GM12878 (cell line): ENCODE results near the gene CCDC88C. TPM values are rescaled to one million over a fixed set of nuclear protein-coding genes. Genes with fewer than 3 reads are reported as not detected.

Experiments used
- ATAC-seq: fragments of 200-7000 bp; cut with Tn5 transposase; 3 replicates; pipeline ENCODE4 v1.9.1; 2020; ENCODE audit warnings: mild to moderate bottlenecking, moderate library complexity
- BruUV-seq: library from RNA; stranded (reverse); fragments of 400-500 nt; replicated peaks from 2 replicates; lab custom pipeline; 2021; lab: Mats Ljungman, UMichigan
- CTCF ChIA-PET: fragments of 300-600 bp; sonication (Branson Sonifier 250); formaldehyde crosslinking; extraction: SDS; loops from one replicate; lab custom pipeline; 2021; ENCODE audit warnings: inconsistent platforms; lab: Yijun Ruan, JAX
- POLR2A ChIA-PET: fragments of 350-600 bp; formaldehyde crosslinking; extraction: SDS; loops from one replicate; lab custom pipeline; 2021; ENCODE audit warnings: inconsistent platforms; lab: Charles Lee
- RAD21 ChIA-PET: fragments of 300-600 bp; sonication (Branson Sonifier 250); formaldehyde crosslinking; loops from one replicate; lab custom pipeline; 2023; ENCODE audit warnings: antibody characterized with exemption; ENCODE audit not compliant: unreplicated experiment; lab: Charles Lee
- SMC1A ChIA-PET: fragments of 300-600 bp; sonication (Branson Sonifier 250); formaldehyde crosslinking; loops from one replicate; lab custom pipeline; 2023; ENCODE audit not compliant: unreplicated experiment, uncharacterized antibody; lab: Charles Lee
- DNase-seq: peaks from one replicate; pipeline ENCODE4 v3.0.0-alpha.2; 2011; ENCODE audit warnings: low read depth, low spot score
- FAIRE-seq: peaks from 3 replicates; lab custom pipeline; 2011; peaks lifted over from hg19 to GRCh38; lab: Jason Lieb, UNC
- H2AFZ ChIP-seq: 2 replicates; pipeline ENCODE4 v1.6.0; 2011; ENCODE audit warnings: low read depth, low read length, control low read depth; ENCODE audit not compliant: control insufficient read depth
- H3K27ac ChIP-seq: 2 replicates; pipeline ENCODE4 v1.5.1; 2011; ENCODE audit warnings: control low read depth; ENCODE audit not compliant: control insufficient read depth, insufficient read depth
- H3K27me3 ChIP-seq, 2 experiments: replicated peaks in 1 of 2; 2 replicates each; pipeline versions ENCODE4 v1.6.0 to v1.6.1; 2011; ENCODE audit warnings: low read length in 1 of 2; ENCODE audit not compliant: control insufficient read depth in 2 of 2, insufficient read depth in 2 of 2
- H3K36me3 ChIP-seq, 2 experiments: 2 replicates each; pipeline ENCODE4 v1.5.1; 2011; ENCODE audit warnings: low read length in 1 of 2; ENCODE audit not compliant: control insufficient read depth in 2 of 2, insufficient read depth in 2 of 2
- H3K4me1 ChIP-seq: 2 replicates; pipeline ENCODE4 v1.6.1; 2011; ENCODE audit warnings: mild to moderate bottlenecking, low read length, moderate library complexity, mixed read lengths; ENCODE audit not compliant: control insufficient read depth, insufficient read depth
- H3K4me2 ChIP-seq: 2 replicates; pipeline ENCODE4 v1.6.0; 2011; ENCODE audit warnings: control low read depth; ENCODE audit not compliant: control insufficient read depth, insufficient read depth
- H3K4me3 ChIP-seq: fragments of 200-600 bp; sonication (generic); 2 replicates; pipeline ENCODE4 v1.5.1; 2016
- H3K79me2 ChIP-seq: 2 replicates; pipeline ENCODE4 v1.6.0; 2011; ENCODE audit warnings: low read length; ENCODE audit not compliant: control insufficient read depth, insufficient read depth
- H3K9ac ChIP-seq: 2 replicates; pipeline ENCODE4 v1.8.0; 2011; ENCODE audit warnings: low read length, control low read depth, mixed read lengths; ENCODE audit not compliant: control insufficient read depth, insufficient read depth
- H3K9me3 ChIP-seq: replicated peaks from 3 replicates; pipeline ENCODE4 v1.5.1; 2011; ENCODE audit warnings: mild to moderate bottlenecking, low read length; ENCODE audit not compliant: control insufficient read depth, insufficient read depth
- H4K20me1 ChIP-seq: 2 replicates; pipeline ENCODE4 v1.6.0; 2011; ENCODE audit not compliant: control insufficient read depth, insufficient read depth
- ATF2 ChIP-seq: IDR thresholded peaks from 2 replicates; pipeline ENCODE4 v1.6.1; 2012; ENCODE audit warnings: low read length, inconsistent platforms
- E2F4 ChIP-seq: IDR thresholded peaks from 2 replicates; pipeline ENCODE4 v1.6.1; 2012; ENCODE audit warnings: low read depth, low read length, improper control_type of control experiment
- EED ChIP-seq: sonication (generic); IDR thresholded peaks from 2 replicates; pipeline ENCODE4 v1.6.1; 2016; ENCODE audit warnings: antibody characterized with exemption, low read depth
- ETV6 ChIP-seq, 2 experiments: fragments of 450-650 bp in 1 of 2; IDR thresholded peaks in 1 of 2; conservative IDR thresholded peaks in 1 of 2; 2 replicates each; pipeline ENCODE4 v1.6.1; 2014; ENCODE audit warnings: antibody characterized with exemption in 1 of 2, borderline replicate concordance in 1 of 2, low read depth in 1 of 2, mild to moderate bottlenecking in 1 of 2, moderate library complexity in 1 of 2
- JUND ChIP-seq: IDR thresholded peaks from 2 replicates; pipeline ENCODE4 v1.6.1; 2012; ENCODE audit warnings: low read depth, mild to moderate bottlenecking, low read length, improper control_type of control experiment, moderate library complexity
- KDM1A ChIP-seq: fragments of 200-600 bp; sonication (generic); IDR thresholded peaks from 2 replicates; pipeline ENCODE4 v1.6.1; 2016; ENCODE audit warnings: borderline replicate concordance
- MTA2 ChIP-seq: fragments of 450-650 bp; IDR thresholded peaks from 2 replicates; pipeline ENCODE4 v1.6.1; 2016; ENCODE audit warnings: low read depth, mild to moderate bottlenecking, moderate library complexity
- SP1 ChIP-seq: IDR thresholded peaks from one replicate; pipeline ENCODE4 v1.6.1; 2011; ENCODE audit warnings: low read depth, low read length
- WRNIP1 ChIP-seq: IDR thresholded peaks from 2 replicates; pipeline ENCODE4 v1.6.1; 2011; ENCODE audit warnings: low read depth, low read length, improper control_type of control experiment, borderline replicate concordance
- ZNF24 ChIP-seq: fragments of 450-650 bp; IDR thresholded peaks from 2 replicates; pipeline ENCODE4 v1.6.1; 2017; ENCODE audit warnings: antibody characterized with exemption, mild to moderate bottlenecking
- WGBS: methylation state at CpG from one replicate; pipeline ENCODE4 v1.1.6; 2016; ENCODE audit warnings: low lambda C conversion rate; ENCODE audit not compliant: insufficient replicate concordance, insufficient coverage; ENCODE audit errors: missing lambda C conversion rate; 5-methylcytosine and 5-hydroxymethylcytosine counted together
- in situ Hi-C: fragments of 300-500 bp; cut with MboI; formaldehyde crosslinking; loops from 9 replicates; pipeline ENCODE4 v1.14.3; 2018; ENCODE audit warnings: mixed read lengths
- intact Hi-C: fragments of 100-400 bp; cut with micrococcal nuclease; formaldehyde crosslinking; loops from one replicate; pipeline ENCODE4 v1.14.2; 2022; ENCODE audit not compliant: unreplicated experiment
- polyA plus RNA-seq, 11 experiments: library from polyadenylated mRNA; depleted of rRNA in 4 of 11; unstranded in 6 of 11; stranded (reverse) in 5 of 11; fragments of >200 nt; fragmentation: Nextera tagmentation in 4 of 11; fragmentation: Illumina TruSeq in 1 of 11; extraction: Ambion mirVana in 4 of 11; extraction: Trizol in 1 of 11; gene quantifications; 1 replicate in 1 of 11; 2 replicates in 10 of 11; pipeline versions ENCODE4 v1.2.1 to v1.2.3, GENCODE V29; 2011 to 2016; ENCODE audit warnings: inconsistent platforms in 2 of 11, missing spikeins in 2 of 11, low read depth in 1 of 11
- total RNA-seq, 4 experiments: library from RNA; depleted of rRNA in 3 of 4; stranded (reverse); fragments of >200 nt in 3 of 4; fragmentation: Illumina TruSeq in 1 of 4; extraction: Trizol in 1 of 4; gene quantifications; 2 replicates each; pipeline versions ENCODE4 v1.2.1 to v1.2.3, GENCODE V29; 2013 to 2021

CCDC88C gene
- total and polyA plus RNA-seq, 10 of the 15 experiments (the other 5 are each of a cell fraction or from before 2014, with no cell fraction given) = 4.0 to 79.6 (median 36.6) TPM

GRCh38 chr14:91420686-91421085 lies 3.1 kb upstream of the CCDC88C start (continued):
- TF ChIP-seq SP1 (no peak), KDM1A (no peak), ATF2 (no peak), ZNF24 (no peak)

GRCh38 chr14:91419451-91419850 lies 1.8 kb upstream of the CCDC88C start:
- in situ Hi-C loops (no loop called here), intact Hi-C loops (loop anchor here (1.0 to 5.0 kb wide), 3 partner anchors 96 to 243 kb away; partner anchors contain the start of gene GPR68)
- Histone ChIP-seq H3K36me3 (peaks cover 0 to 2% of the 10 kb centered on the region in 2 experiments; a peak in 1 of 4 replicates), H3K79me2 (peaks cover 35% of the 10 kb centered on the region), H3K9me3 (no peaks in the 10 kb centered on the region), H3K27ac (no peak overlapping the region), H3K4me1 (peaks cover 17% of the 10 kb centered on the region), H3K4me2 (peak overlapping the region; percentile 11; the same call in 1 of the 2 replicates), H4K20me1 (no peaks in the 10 kb centered on the region), H3K4me3 (no peak overlapping the region), H3K9ac (no peak overlapping the region), H3K27me3 (no peaks in the 10 kb centered on the region), H2AFZ (no peak overlapping the region; the same call in 1 of the 2 replicates)
- 14% methylated on average over 3 of the region's 3 CpGs for WGBS
- SMC1A ChIA-PET = interaction anchor here (0.7 to 15.4 kb wide), 7 partner anchors 19 to 104 kb away, joined by 3 to 210 read pairs (median 6); no protein-coding TSS in a partner anchor
- ATAC-seq (no peak), FAIRE-seq (no peak), DNase-seq (no peak)
- TF ChIP-seq WRNIP1 (no peak), ETV6 (conservative IDR thresholded peaks at IDR 0.05 in 1 of 2, IDR thresholded peaks at IDR 0.05 in 1 of 2; ENCODE audit: borderline replicate concordance in 1 of 2, low read depth in 1 of 2) (0 out of 4 replicates have a peak, but pooled peaks of 1 of the 2 experiments have one; percentile 3), ZNF24 (no peak), MTA2 (no peak), JUND (no peak), EED (no peak), E2F4 (no peak)
- no TSS peak for BruUV-seq
- POLR2A ChIA-PET = interaction anchor here (1.0 to 2.7 kb wide), 3 partner anchors 21 to 96 kb away, joined by 3 to 11 read pairs (median 4); no protein-coding TSS in a partner anchor
- CTCF ChIA-PET = interaction anchor here (1.1 to 19.0 kb wide), 11 partner anchors 8 to 577 kb away, joined by 3 to 242 read pairs (median 7); no protein-coding TSS in a partner anchor
- RAD21 ChIA-PET = interaction anchor here (1.0 to 10.0 kb wide), 5 partner anchors 66 to 243 kb away, joined by 3 to 236 read pairs (median 15); no protein-coding TSS in a partner anchor
